Measurements from ENCODE around the gene COL23A1. TPM values are rescaled to one million over a fixed set of nuclear protein-coding genes. Genes with fewer than 3 reads are reported as not detected.

COL23A1 gene
- total RNA-seq, 1 experiment from 2014 or later: not detected

GRCh38 chr5:178430186-178431062 is 159.8 kb downstream of the COL23A1 start:
- peaks cover 12% of the 10 kb centered on the region for H3K4me1 ChIP-seq (ENCODE audit: insufficient read depth, low read length, poor library complexity, severe bottlenecking)
- intact Hi-C loops (cut with micrococcal nuclease; ENCODE audit: unreplicated experiment): no loop called here
- no peaks in the 10 kb centered on the region for H3K27me3 ChIP-seq (replicated peaks; ENCODE audit: insufficient read depth, low read depth, low read length, poor library complexity)
- no TSS peak for BruUV-seq (replicated peaks)
- no peak for TF ChIP-seq EZH2 (IDR thresholded peaks at IDR 0.05; ENCODE audit: borderline replicate concordance, low read depth, low read length, poor library complexity, severe bottlenecking)
- TF ChIP-seq, protein P1, sequence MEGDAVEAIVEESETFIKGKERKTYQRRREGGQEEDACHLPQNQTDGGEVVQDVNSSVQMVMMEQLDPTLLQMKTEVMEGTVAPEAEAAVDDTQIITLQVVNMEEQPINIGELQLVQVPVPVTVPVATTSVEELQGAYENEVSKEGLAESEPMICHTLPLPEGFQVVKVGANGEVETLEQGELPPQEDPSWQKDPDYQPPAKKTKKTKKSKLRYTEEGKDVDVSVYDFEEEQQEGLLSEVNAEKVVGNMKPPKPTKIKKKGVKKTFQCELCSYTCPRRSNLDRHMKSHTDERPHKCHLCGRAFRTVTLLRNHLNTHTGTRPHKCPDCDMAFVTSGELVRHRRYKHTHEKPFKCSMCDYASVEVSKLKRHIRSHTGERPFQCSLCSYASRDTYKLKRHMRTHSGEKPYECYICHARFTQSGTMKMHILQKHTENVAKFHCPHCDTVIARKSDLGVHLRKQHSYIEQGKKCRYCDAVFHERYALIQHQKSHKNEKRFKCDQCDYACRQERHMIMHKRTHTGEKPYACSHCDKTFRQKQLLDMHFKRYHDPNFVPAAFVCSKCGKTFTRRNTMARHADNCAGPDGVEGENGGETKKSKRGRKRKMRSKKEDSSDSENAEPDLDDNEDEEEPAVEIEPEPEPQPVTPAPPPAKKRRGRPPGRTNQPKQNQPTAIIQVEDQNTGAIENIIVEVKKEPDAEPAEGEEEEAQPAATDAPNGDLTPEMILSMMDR (conservative IDR thresholded peaks at IDR 0.05; ENCODE audit: low read depth, low read length): no peak
- H3K9me3 ChIP-seq (ENCODE audit: low read depth, low read length, poor library complexity, severe bottlenecking): no peaks in the 10 kb centered on the region
- H3K4me3 ChIP-seq (ENCODE audit: low read depth, low read length, poor library complexity, severe bottlenecking): no peak overlapping the region
- POLR2A ChIA-PET (ENCODE audit: low non-redundant PET): no interaction called here
- no peaks in the 10 kb centered on the region for H3K36me3 ChIP-seq (ENCODE audit: insufficient read depth, low read length, poor library complexity, severe bottlenecking)
- CTCF ChIA-PET: no interaction called here
- DNase-seq (ENCODE audit: low spot score): no peak
- no peak overlapping the region for H3K27ac ChIP-seq (ENCODE audit: low read depth, low read length, poor library complexity, severe bottlenecking)

DNA sequence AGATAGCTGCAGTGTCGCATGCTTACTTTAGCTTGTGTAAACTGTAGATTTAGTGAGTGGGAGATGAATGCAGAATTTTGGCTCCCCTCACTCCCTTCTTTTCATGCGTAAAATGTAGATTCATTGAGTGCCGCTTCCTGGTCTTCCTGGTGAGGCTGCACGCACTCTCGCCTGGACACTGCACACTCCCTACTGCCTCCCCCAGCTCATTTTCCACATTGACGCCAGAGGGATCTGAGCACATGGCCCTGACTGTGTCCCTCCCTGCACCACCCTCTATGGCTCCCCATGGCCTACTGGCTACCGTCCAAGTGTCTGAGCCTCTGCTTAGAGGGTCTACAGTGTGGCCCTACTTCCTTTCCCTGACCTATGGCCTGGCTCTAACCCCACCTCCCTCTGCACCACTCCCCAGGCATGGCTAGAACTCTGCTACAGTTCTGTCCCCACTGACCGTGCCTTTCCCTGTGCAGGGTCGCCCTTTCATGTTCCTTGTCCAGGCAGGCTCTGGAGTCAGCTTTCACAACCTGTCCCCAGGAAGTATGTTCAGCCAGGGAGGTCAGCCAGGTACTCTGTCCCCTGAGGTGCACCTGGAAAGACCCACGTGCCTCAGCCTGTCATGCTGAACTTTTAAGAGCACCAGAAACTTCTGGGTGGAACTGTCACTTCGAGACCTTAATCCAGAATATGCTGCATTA is 160.6 kb downstream of the COL23A1 start:
- intact Hi-C loops (cut with micrococcal nuclease; ENCODE audit: unreplicated experiment): no loop called here
- H3K4me1 ChIP-seq (ENCODE audit: insufficient read depth, low read length, poor library complexity, severe bottlenecking): peaks cover 5% of the 10 kb centered on the region
- no peak for DNase-seq (ENCODE audit: low spot score)
- no peaks in the 10 kb centered on the region for H3K36me3 ChIP-seq (ENCODE audit: insufficient read depth, low read length, poor library complexity, severe bottlenecking)
- POLR2A ChIA-PET (ENCODE audit: low non-redundant PET): no interaction called here
- CTCF ChIA-PET: no interaction called here
- no peaks in the 10 kb centered on the region for H3K27me3 ChIP-seq (replicated peaks; ENCODE audit: insufficient read depth, low read depth, low read length, poor library complexity)
- no peak overlapping the region for H3K27ac ChIP-seq (ENCODE audit: low read depth, low read length, poor library complexity, severe bottlenecking)
- H3K4me3 ChIP-seq (ENCODE audit: low read depth, low read length, poor library complexity, severe bottlenecking): no peak overlapping the region
- no peaks in the 10 kb centered on the region for H3K9me3 ChIP-seq (ENCODE audit: low read depth, low read length, poor library complexity, severe bottlenecking)
- TF ChIP-seq, protein P1 (conservative IDR thresholded peaks at IDR 0.05; ENCODE audit: low read depth, low read length): no peak
- BruUV-seq (replicated peaks): no TSS peak

GRCh38 chr5:178429156-178429468 is 161.1 kb downstream of the COL23A1 start:
- no peaks in the 10 kb centered on the region for H3K4me1 ChIP-seq (ENCODE audit: insufficient read depth, low read length, poor library complexity, severe bottlenecking)
- H3K36me3 ChIP-seq (ENCODE audit: insufficient read depth, low read length, poor library complexity, severe bottlenecking): no peaks in the 10 kb centered on the region
- DNase-seq (ENCODE audit: low spot score): no peak
- no TSS peak for BruUV-seq (replicated peaks)
- no peak overlapping the region for H3K4me3 ChIP-seq (ENCODE audit: low read depth, low read length, poor library complexity, severe bottlenecking)
- no peaks in the 10 kb centered on the region for H3K27me3 ChIP-seq (replicated peaks; ENCODE audit: insufficient read depth, low read depth, low read length, poor library complexity)
- no peaks in the 10 kb centered on the region for H3K9me3 ChIP-seq (ENCODE audit: low read depth, low read length, poor library complexity, severe bottlenecking)
- H3K27ac ChIP-seq (ENCODE audit: low read depth, low read length, poor library complexity, severe bottlenecking): no peak overlapping the region
- TF ChIP-seq EZH2 (IDR thresholded peaks at IDR 0.05; ENCODE audit: borderline replicate concordance, low read depth, low read length, poor library complexity, severe bottlenecking): no peak
- TF ChIP-seq, protein P1 (conservative IDR thresholded peaks at IDR 0.05; ENCODE audit: low read depth, low read length): no peak
- POLR2A ChIA-PET (ENCODE audit: low non-redundant PET): no interaction called here
- intact Hi-C loops (cut with micrococcal nuclease; ENCODE audit: unreplicated experiment): no loop called here
- CTCF ChIA-PET: no interaction called here
